Sigmoid colon (tissue), 7 donors: ENCODE data around the gene MAPKBP1. TPM values are rescaled to one million over a fixed set of nuclear protein-coding genes. Genes with fewer than 3 reads are reported as not detected.
"Not testable (repeated sequence)": the region's sequence is repeated elsewhere in the genome, so short reads cannot be mapped to it uniquely, and the experiment has no call there.

Source experiments
- DNase-seq: peaks from one replicate; pipeline ENCODE4 v3.0.0-alpha.2; 2019
- H3K27ac ChIP-seq, 4 donors: fragments of 200-600 bp; sonication (generic); one replicate each; pipeline ENCODE4 v1.5.1; 2016 to 2019; ENCODE audit warnings: mild to moderate bottlenecking in 1 of 4
- H3K27me3 ChIP-seq, 3 donors: fragments of 200-600 bp; sonication (generic); one replicate each; pipeline ENCODE4 v1.5.1; 2019; ENCODE audit warnings: mild to moderate bottlenecking in 1 of 3
- H3K36me3 ChIP-seq, 4 donors: fragments of 200-600 bp; sonication (generic); one replicate each; pipeline ENCODE4 v1.5.1; 2016 to 2019
- H3K4me1 ChIP-seq, 4 donors: fragments of 200-600 bp; sonication (generic); one replicate each; pipeline ENCODE4 v1.5.1; 2017 to 2019
- H3K4me3 ChIP-seq, 4 donors: fragments of 200-600 bp; sonication (generic); one replicate each; pipeline ENCODE4 v1.5.1; 2017 to 2019; ENCODE audit warnings: mild to moderate bottlenecking in 2 of 4, moderate library complexity in 1 of 4
- H3K9me3 ChIP-seq, 4 donors: fragments of 200-600 bp in 3 of 4; sonication (generic) in 3 of 4; one replicate each; pipeline versions ENCODE4 v1.5.1 to v1.6.1; 2013 to 2019
- EP300 ChIP-seq, 4 donors: sonication (generic); formaldehyde crosslinking; IDR thresholded peaks; one replicate each; pipeline ENCODE4 v1.6.1; 2017; ENCODE audit warnings: antibody characterized with exemption in 4 of 4
- POLR2A ChIP-seq, 2 donors: fragments of 450-650 bp; IDR thresholded peaks; one replicate each; pipeline ENCODE4 v1.6.1; 2016; ENCODE audit warnings: antibody characterized with exemption in 2 of 2, mild to moderate bottlenecking in 2 of 2, moderate library complexity in 2 of 2
- POLR2AphosphoS5 ChIP-seq, 4 donors: sonication (generic); formaldehyde crosslinking; IDR thresholded peaks; one replicate each; pipeline ENCODE4 v1.6.1; 2017; ENCODE audit warnings: antibody characterized with exemption in 4 of 4
- WGBS, 2 donors: extraction: QIAGEN DNeasy Blood & Tissue Kit; methylation state at CpG; one replicate each; pipeline ENCODE4 v1.1.7; 2013; 5-methylcytosine and 5-hydroxymethylcytosine counted together
- intact Hi-C: fragments of 100-400 bp; cut with DNase I; formaldehyde crosslinking; loops from one replicate; pipeline ENCODE4 v1.15.1; 2023
- polyA plus RNA-seq, 3 donors: library from polyadenylated mRNA; stranded (reverse); fragments of 200-250 nt; gene quantifications; one replicate each; pipeline ENCODE4 v1.2.3, GENCODE V29; 2013
- total RNA-seq, 4 donors: library from RNA; depleted of rRNA; stranded (reverse); fragments of >200 nt; gene quantifications; one replicate each; pipeline ENCODE4 v1.1.0, GENCODE V29; 2016
- TF ChIP-seq, protein P1 (sequence below), 4 experiments: fragments of 450-650 bp in 3 of 4; fragments of 200-600 bp in 1 of 4; IDR thresholded peaks; one replicate each; pipeline ENCODE4 v1.5.1; 2016 to 2019; ENCODE audit warnings: antibody characterized with exemption in 4 of 4, mild to moderate bottlenecking in 3 of 4, moderate library complexity in 2 of 4
- donor health status: healthy with polysubstance abuse.
- donor health status: Bipolar disorder and iron deficiency.
- donor health status: healthy.

The MAPKBP1 gene
- total and polyA plus RNA-seq, 7 donors = 2.3 to 42.7 (median 15.0) TPM

DNA sequence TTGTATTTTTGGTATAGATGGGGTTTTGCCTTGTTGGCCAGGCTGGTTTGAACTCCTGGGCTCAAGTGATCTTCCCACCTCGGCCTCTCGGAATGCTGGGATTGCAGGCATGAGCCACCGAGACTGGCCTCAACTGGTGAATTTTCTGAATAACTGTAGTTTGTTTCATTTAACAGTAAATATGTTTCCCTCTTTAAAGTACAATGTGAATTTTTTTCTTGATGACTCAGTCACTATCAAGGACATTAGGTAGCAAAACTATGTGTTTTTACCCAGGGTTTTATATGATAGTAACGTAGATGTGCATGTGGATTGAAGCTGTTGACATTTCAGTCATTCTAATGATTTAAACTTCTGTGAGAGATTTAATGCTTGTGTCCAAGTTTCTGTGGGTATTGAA, 40.2 kb upstream of the MAPKBP1 start:
- H3K9me3 ChIP-seq = no peaks in the 10 kb centered on the region
- no peak overlapping the region for H3K4me3 ChIP-seq
- H3K27me3 ChIP-seq = no peaks in the 10 kb centered on the region
- DNase-seq = no peak
- WGBS, 2 donors = 97 to 99% methylated on average over 4 of the region's 4 CpGs
- H3K27ac ChIP-seq = no peak overlapping the region
- no peaks in the 10 kb centered on the region for H3K4me1 ChIP-seq
- peaks cover 9 to 76% (median 31%) of the 10 kb centered on the region in 4 donors for H3K36me3 ChIP-seq
- TF ChIP-seq POLR2A (IDR thresholded peaks at IDR 0.05) = no peak
- TF ChIP-seq, protein P1, sequence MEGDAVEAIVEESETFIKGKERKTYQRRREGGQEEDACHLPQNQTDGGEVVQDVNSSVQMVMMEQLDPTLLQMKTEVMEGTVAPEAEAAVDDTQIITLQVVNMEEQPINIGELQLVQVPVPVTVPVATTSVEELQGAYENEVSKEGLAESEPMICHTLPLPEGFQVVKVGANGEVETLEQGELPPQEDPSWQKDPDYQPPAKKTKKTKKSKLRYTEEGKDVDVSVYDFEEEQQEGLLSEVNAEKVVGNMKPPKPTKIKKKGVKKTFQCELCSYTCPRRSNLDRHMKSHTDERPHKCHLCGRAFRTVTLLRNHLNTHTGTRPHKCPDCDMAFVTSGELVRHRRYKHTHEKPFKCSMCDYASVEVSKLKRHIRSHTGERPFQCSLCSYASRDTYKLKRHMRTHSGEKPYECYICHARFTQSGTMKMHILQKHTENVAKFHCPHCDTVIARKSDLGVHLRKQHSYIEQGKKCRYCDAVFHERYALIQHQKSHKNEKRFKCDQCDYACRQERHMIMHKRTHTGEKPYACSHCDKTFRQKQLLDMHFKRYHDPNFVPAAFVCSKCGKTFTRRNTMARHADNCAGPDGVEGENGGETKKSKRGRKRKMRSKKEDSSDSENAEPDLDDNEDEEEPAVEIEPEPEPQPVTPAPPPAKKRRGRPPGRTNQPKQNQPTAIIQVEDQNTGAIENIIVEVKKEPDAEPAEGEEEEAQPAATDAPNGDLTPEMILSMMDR (IDR thresholded peaks at IDR 0.05) = no peak
- no peak for TF ChIP-seq POLR2AphosphoS5 (IDR thresholded peaks at IDR 0.05)
- no peak for TF ChIP-seq EP300 (IDR thresholded peaks at IDR 0.05)
- intact Hi-C loops = no loop called here

DNA sequence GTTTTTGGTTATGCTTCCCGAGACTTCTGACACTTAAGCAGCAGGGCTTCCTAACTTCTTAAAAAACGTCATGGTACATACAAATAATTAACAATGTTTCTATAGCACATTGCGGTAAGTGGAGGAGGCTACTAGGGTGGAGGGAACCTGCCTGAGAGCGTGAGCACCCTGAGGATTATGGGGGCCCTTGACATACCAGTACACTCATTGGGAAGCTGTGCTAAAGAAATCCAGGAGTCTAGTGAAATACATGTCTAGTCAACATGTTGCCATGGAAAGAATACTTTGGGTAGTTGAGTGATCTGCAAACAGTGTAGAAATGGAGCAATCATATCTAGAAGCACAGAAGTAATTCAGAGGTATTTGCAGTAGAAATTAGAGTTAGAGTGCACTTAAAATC, 39.2 kb upstream of the MAPKBP1 start:
- no peak overlapping the region for H3K4me3 ChIP-seq
- no peaks in the 10 kb centered on the region for H3K4me1 ChIP-seq
- H3K27ac ChIP-seq = no peak overlapping the region
- TF ChIP-seq POLR2AphosphoS5 (IDR thresholded peaks at IDR 0.05) (no peak), POLR2A (IDR thresholded peaks at IDR 0.05) (no peak), EP300 (IDR thresholded peaks at IDR 0.05) (no peak)
- TF ChIP-seq, protein P1 (IDR thresholded peaks at IDR 0.05) = no peak
- DNase-seq = no peak
- intact Hi-C loops = no loop called here
- 92 to 94% methylated on average over 4 of the region's 4 CpGs for WGBS, 2 donors
- H3K27me3 ChIP-seq = no peaks in the 10 kb centered on the region
- peaks cover 12 to 72% (median 29%) of the 10 kb centered on the region in 4 donors for H3K36me3 ChIP-seq
- no peaks in the 10 kb centered on the region for H3K9me3 ChIP-seq

DNA sequence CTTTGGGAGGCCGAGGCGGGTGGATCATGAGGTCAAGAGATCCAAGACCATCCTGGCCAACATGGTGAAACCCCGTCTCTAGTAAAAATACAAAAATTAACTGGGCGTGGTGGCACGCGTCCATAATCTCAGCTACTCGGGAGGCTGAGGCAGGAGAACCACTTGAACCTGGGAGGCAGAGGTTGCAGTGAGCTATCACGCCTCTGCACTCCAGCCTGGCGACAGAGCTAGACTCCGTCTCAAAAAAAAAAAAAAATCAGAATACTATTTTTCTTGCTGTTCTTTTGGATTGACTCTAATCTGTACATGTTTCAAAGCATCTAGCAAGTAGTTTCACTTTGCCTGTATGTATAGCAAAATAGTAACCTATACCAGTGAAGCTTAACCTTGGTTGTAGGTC, 38.8 kb upstream of the MAPKBP1 start:
- intact Hi-C loops, H3K27me3 ChIP-seq, H3K4me3 ChIP-seq, H3K4me1 ChIP-seq, H3K27ac ChIP-seq, H3K9me3 ChIP-seq, DNase-seq: not testable (repeated sequence)
- WGBS, 2 donors = 96 to 97% methylated on average over 10 of the region's 10 CpGs
- peaks cover 14 to 72% (median 27%) of the 10 kb centered on the region in 4 donors for H3K36me3 ChIP-seq

DNA sequence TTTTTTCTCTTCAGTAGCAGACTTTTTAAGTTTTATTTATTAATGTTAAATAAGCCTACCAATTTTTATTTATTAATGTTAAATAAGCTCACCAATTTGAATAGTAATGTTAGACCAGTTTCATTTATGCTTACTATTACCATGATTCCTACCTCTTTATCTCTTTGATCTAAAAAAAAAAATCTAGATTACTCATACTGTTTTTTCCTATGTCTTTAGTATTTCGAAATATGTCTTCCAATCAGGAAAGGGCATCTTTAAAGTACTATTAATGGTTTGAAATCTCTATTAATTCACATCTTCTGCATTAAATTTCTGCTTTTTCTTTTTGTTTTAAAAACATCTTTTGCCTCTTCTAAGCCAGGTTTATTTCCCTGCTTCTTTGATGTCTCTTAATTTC, 27.5 kb upstream of the MAPKBP1 start:
- Histone ChIP-seq H3K4me3 (no peak overlapping the region), H3K27ac (no peak overlapping the region), H3K27me3 (no peaks in the 10 kb centered on the region), H3K9me3 (no peaks in the 10 kb centered on the region), H3K36me3 (peaks cover 0 to 47% (median 11%) of the 10 kb centered on the region in 4 donors), H3K4me1 (no peaks in the 10 kb centered on the region)
- no peak for TF ChIP-seq POLR2A (IDR thresholded peaks at IDR 0.05)
- TF ChIP-seq EP300 (IDR thresholded peaks at IDR 0.05) = no peak
- TF ChIP-seq, protein P1 (IDR thresholded peaks at IDR 0.05) = no peak
- TF ChIP-seq POLR2AphosphoS5 (IDR thresholded peaks at IDR 0.05) = no peak
- WGBS, 2 donors = 88 to 94% methylated on average over 1 of the region's 1 CpG
- intact Hi-C loops = no loop called here
- no peak for DNase-seq

DNA sequence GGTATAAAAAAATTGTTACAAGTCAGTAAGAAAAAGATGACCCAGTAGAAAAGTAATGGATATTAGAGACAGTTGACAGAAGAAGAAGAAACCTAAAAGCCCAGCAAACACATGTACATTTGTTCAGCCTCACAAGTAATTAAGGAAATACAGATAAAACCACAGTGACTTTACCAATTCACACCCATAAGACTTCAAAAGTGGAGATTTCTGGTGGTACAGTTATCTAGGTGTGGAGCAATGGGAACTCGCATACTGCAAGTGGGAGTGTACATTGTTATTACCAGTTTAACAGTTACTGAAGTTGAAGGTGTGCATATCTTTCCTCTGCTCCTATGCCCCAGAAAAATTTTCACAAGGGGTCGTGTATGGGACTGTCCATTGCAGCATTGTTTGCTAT, 18.1 kb upstream of the MAPKBP1 start:
- 89 to 91% methylated on average over 2 of the region's 2 CpGs for WGBS, 2 donors
- H3K9me3 ChIP-seq = no peaks in the 10 kb centered on the region
- no peak for DNase-seq
- no peak overlapping the region for H3K4me3 ChIP-seq
- no peaks in the 10 kb centered on the region for H3K27me3 ChIP-seq
- intact Hi-C loops = no loop called here
- TF ChIP-seq, protein P1 (IDR thresholded peaks at IDR 0.05) = no peak
- H3K27ac ChIP-seq = no peak overlapping the region
- H3K36me3 ChIP-seq = peaks cover 0 to 49% (median 20%) of the 10 kb centered on the region in 4 donors
- H3K4me1 ChIP-seq = no peaks in the 10 kb centered on the region
